ENCODE data around the gene ANAPC16.
"Not testable (repeated sequence)": the region's sequence is repeated elsewhere in the genome, so short reads cannot be mapped to it uniquely, and the experiment has no call there.

The ANAPC16 gene
- 145 to 173 reads per million in 2 donors for total RNA-seq

- peak; percentile 90 for DNase-seq
Measured at GRCh38 chr10:72215611-72216549, at the start of gene ANAPC16, which contains the start of gene ASCC1. Gene ANAPC16 (plus strand): TSS chr10:72216012. CDS start chr10:72223915, 7,903 bp downstream. Gene ASCC1 (minus strand): TSS chr10:72216276. CDS start chr10:72213298, 2,978 bp downstream.

- no peak for DNase-seq
Measured at GRCh38 chr10:72167118-72167517, 48.7 kb upstream of the ANAPC16 start.

- no peak for DNase-seq
Measured at GRCh38 chr10:72170263-72170662, 45.5 kb upstream of the ANAPC16 start.

- no peak for DNase-seq
Measured at GRCh38 chr10:72170733-72171132, 45.1 kb upstream of the ANAPC16 start.

- no peak for DNase-seq
Measured at GRCh38 chr10:72171175-72171630, 44.6 kb upstream of the ANAPC16 start.

- DNase-seq: no peak
Measured at GRCh38 chr10:72173262-72173618, 42.6 kb upstream of the ANAPC16 start.

- DNase-seq: no peak
Measured at GRCh38 chr10:72173619-72174296, 42.1 kb upstream of the ANAPC16 start.

GRCh38 chr10:72174297-72174662 lies 41.5 kb upstream of the ANAPC16 start:
- no peak for DNase-seq

GRCh38 chr10:72175149-72175548 lies 40.7 kb upstream of the ANAPC16 start:
- no peak for DNase-seq

- no peak for DNase-seq
Measured at GRCh38 chr10:72176701-72177100, 39.1 kb upstream of the ANAPC16 start.

- no peak for DNase-seq
Measured at GRCh38 chr10:72177454-72177853, 38.4 kb upstream of the ANAPC16 start.

- DNase-seq: no peak
Measured at GRCh38 chr10:72184156-72184555, 31.7 kb upstream of the ANAPC16 start.

- DNase-seq: no peak
Measured at GRCh38 chr10:72186258-72186981, 29.4 kb upstream of the ANAPC16 start.

GRCh38 chr10:72186982-72187330 lies 28.9 kb upstream of the ANAPC16 start:
- DNase-seq: no peak

- DNase-seq: no peak
Measured at GRCh38 chr10:72194949-72195348, 20.9 kb upstream of the ANAPC16 start.

GRCh38 chr10:72200883-72201282 lies 14.9 kb upstream of the ANAPC16 start:
- DNase-seq: no peak

- no peak for DNase-seq
Measured at GRCh38 chr10:72201293-72201692, 14.5 kb upstream of the ANAPC16 start.

GRCh38 chr10:72204296-72204695 lies 11.5 kb upstream of the ANAPC16 start:
- DNase-seq: no peak

- DNase-seq: no peak
Measured at GRCh38 chr10:72204724-72205123, 11.1 kb upstream of the ANAPC16 start.

GRCh38 chr10:72206511-72207229 lies 9.1 kb upstream of the ANAPC16 start:
- DNase-seq: no peak

- DNase-seq: not testable (repeated sequence)
Measured at GRCh38 chr10:72208526-72208925, 7.3 kb upstream of the ANAPC16 start.

- DNase-seq: not testable (repeated sequence)
Measured at GRCh38 chr10:72211381-72211780, 4.4 kb upstream of the ANAPC16 start.

Data from T-helper 9 cell (primary cell).